Central memory CD4-positive, alpha-beta T cell (primary cell): Measurements from ENCODE around the gene DHDH.
"Not testable (repeated sequence)": the region's sequence is repeated elsewhere in the genome, so short reads cannot be mapped to it uniquely, and the experiment has no call there.

ENCODE experiments used
- DNase-seq: peaks from one replicate; pipeline ENCODE4 v3.0.0; 2022

Gene DHDH

GRCh38 chr19:48918071-48918470, 15.4 kb upstream of the DHDH start:
- DNase-seq: no peak

DNA sequence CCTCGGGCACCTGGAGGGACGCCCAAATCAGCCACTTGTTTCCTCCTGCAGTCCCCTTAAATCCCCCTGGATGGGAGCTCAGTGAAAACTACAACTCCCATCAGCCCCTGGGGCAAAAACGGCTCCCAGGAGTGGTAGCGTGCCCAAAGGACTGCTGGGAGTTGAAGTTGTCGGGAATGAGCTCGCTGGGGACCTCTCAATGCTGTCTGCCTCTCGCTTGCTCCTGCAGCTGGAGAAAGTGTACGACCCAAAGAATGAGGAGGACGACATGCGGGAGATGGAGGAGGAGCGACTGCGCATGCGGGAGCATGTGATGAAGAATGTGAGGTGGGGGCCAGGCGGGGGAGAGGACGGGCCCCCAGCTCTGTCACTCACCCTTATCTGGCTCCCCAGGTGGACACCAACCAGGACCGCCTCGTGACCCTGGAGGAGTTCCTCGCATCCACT, 14.7 kb upstream of the DHDH start:
- DNase-seq: no peak

DNA sequence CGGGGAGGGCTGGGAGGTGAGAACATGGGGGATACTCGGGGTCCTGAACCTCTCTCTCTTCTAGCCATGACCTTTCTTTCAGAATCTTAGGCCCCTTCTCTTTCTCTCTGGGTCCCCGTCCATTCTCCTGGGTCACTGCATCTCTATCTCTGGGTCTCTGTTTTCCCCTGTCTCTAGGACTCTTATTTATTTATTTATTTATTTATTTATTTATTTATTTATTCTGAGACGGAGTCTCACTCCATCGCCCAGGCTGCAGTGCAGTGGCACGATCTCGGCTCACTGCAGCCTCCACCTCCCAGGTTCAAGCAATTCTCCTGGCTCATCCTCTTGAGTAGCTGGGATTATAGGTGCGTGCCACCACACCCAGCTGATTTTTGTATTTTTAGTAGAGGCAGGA, 14.2 kb upstream of the DHDH start:
- not testable (repeated sequence) for DNase-seq

- DNase-seq: no peak
Observed at GRCh38 chr19:48920949-48921348, 12.6 kb upstream of the DHDH start.

- no peak for DNase-seq
Observed at GRCh38 chr19:48921721-48922500, 11.6 kb upstream of the DHDH start.

DNA sequence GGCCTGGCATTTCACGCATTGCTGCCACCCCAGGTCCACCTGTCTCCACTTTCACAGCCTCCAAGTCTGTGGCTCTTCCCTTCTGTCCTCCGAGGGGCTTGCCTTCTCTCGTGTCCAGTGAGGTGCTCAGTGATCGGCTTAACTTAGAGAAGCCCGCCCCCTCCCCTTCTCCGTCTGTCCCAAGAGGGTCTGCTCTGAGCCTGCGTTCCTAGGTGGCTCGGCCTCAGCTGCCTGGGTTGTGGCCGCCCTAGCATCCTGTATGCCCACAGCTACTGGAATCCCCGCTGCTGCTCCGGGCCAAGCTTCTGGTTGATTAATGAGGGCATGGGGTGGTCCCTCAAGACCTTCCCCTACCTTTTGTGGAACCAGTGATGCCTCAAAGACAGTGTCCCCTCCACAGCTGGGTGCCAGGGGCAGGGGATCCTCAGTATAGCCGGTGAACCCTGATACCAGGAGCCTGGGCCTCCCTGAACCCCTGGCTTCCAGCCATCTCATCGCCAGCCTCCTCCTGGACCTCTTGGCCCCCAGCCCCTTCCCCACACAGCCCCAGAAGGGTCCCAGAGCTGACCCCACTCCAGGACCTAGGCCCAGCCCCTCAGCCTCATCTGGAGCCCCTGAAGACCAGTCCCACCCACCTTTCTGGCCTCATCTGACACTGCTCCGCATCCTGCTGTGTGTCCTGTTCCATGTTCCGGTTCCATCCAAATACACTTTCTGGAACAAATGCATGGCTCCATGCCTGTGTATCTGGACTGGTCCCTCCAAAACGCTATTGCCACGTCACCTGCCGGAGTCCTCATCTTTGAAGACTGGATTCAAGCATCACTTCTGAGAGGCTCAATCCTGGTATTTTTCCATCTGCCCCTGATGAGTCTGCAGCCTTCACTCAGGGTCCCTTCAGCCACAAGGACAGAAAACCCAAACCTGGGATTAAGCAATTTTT, 10.7 kb upstream of the DHDH start:
- DNase-seq: no peak

DNA sequence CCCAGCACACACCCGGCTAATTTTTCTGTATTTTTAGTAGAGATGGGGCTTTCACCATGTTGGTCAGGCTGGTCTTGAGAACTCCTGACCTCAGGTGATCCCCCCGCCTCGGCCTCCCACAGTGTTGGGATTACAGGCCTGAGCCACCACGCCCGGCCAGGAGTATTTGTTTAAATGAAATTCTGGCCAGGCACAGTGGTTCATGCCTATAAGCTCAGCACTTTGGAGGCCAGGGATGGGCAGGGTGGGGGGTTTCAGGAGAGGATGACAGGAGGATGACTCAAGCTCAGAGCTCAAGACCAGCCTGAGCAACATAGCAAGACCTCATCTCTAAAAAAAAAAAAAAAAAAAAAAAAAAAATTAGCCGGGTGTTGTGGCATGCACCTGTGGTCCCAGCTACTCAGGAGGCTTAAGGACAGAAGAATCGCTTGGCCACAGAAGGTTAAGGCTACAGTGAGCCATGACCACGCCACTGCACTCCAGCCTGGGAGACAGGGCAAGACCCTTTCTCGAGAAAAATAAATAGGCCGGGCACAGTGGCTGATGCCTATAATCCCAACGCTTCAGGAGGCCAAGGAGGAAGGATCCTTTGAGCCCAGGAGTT, 8.2 kb upstream of the DHDH start:
- no peak for DNase-seq

DNA sequence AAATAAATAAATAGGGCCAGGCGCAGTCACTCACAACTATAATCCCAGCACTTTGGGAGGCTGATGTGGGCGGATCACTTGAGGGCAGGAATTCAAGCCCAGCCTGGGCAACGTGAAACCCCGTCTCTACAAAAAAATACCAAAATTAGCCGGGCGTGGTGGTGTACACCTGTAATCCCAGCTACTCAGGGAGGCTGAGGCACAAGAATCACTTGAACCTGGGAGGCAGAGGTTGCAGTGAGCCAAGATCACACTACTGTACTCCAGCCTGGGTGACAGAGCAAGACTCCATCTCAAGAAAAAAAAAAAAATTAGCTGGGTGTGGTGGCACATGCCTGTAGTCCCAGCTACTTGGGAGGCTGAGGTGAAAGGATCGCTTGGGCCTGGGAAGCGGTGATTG, 7.6 kb upstream of the DHDH start:
- not testable (repeated sequence) for DNase-seq

GRCh38 chr19:48926909-48927308, 6.6 kb upstream of the DHDH start:
- DNase-seq: no peak

GRCh38 chr19:48927692-48928091, 5.8 kb upstream of the DHDH start:
- not testable (repeated sequence) for DNase-seq

DNA sequence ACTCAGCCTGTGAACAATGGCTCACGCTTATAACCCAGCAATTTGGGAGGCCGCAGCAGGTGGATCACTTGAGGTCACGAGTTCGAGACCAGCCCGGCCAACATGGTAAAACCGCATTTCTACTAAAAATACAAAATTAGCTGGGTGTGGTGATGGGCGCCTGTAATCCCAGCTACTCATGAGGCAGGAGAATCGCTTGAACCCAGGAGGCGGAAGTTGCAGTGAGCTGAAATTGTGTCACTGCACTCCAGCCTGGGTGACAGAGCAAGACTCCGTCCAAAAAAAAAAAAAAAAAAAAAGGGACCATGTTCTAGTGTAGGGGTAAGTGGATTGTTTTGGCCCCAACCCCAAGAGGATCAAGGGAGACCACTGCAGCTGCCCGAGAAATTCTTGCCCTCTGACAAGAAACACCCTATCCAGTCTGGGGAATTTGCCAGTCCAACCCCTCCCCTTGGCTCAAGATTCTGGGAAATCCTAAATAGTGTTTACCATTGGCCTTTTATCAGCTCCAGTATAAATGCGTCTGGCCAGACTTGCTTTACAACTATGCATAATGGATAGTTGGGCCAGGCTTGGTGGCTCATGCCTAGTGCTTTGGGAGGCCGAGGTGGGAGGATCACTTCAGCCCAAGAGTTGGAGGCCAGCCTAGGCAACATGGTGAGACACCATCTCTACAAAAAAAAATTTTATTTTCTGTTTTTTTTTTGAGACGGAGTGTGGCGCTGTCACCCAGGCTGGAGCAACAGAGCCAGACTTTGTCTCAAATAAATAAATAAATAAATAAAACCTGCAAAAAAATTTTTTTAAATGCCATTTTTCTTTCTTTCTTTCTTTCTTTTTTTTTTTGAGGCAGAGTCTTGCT, 5.1 kb upstream of the DHDH start:
- no peak for DNase-seq

DNA sequence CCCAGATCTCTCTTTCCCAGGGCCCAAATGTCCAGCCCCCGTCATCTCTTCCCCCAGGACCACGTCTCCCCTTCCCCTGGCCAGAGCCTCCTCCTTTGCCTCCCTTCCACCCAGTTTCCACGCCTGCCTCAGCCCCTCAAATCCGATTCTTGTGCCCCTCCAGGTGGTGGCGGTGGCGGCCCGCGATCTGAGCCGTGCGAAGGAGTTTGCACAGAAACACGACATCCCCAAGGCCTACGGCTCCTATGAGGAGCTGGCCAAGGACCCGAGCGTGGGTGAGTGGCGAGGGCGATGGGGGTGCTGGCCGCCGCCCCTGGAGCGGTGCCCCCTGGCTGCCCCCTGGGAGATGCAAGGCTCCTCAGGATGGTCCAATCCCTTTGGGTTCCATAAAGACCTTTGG, 1.3 kb downstream of the DHDH start:
- DNase-seq: no peak

DNA sequence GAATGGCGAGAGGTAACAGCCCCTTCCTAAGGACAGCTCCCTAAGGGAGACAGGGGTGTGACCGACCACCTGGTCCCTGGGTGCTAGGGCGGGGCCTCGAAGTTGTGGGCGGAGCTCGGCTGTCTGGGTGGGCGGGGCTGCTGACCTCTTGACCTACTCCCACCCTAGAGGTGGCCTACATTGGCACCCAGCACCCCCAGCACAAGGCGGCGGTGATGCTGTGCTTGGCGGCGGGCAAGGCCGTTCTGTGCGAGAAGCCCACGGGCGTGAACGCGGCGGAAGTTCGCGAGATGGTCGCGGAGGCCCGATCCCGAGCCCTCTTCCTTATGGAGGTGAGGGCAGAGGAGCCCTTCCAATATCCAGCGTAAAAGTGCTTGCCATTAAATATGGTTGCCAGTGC, 2.4 kb downstream of the DHDH start:
- no peak for DNase-seq

DNA sequence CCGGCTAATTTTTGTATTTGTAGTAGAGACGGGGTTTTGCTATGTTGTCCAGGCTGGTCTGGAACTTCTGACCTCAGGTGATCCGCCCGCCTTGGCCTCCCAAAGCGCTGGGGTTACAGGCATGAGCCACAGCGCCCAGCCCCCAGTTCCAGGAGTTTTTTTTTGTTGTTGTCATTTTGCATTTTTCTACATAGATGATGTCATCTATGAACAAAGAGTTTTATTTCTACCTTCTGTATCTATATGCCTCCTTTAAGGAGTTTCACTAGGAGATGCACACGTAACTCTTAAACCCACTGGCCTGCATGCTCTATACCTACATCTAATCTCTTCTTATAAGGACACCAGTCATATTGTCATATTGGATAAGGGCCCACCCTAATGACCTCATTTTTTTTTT, 4.8 kb downstream of the DHDH start:
- DNase-seq: no peak

DNA sequence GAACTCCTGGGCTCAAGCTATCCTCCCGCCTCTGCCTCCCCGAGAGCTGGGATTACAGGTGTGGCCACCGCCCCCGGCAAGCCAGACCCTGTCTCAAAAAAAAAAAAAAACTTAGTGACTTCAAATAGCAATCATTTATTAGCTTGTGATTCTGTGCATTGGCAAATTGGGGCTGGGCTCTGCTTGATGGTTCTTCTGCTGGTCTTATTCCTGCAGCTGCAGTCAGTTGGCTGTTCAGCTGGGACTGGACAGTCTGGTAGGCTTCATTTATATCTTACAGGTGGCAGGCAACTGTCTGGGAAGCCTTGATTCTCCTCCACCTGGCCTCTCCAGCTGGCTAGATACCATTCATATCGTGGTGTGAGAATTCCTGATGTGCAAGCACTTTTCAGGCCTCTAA, 7.4 kb downstream of the DHDH start:
- DNase-seq: no peak

DNA sequence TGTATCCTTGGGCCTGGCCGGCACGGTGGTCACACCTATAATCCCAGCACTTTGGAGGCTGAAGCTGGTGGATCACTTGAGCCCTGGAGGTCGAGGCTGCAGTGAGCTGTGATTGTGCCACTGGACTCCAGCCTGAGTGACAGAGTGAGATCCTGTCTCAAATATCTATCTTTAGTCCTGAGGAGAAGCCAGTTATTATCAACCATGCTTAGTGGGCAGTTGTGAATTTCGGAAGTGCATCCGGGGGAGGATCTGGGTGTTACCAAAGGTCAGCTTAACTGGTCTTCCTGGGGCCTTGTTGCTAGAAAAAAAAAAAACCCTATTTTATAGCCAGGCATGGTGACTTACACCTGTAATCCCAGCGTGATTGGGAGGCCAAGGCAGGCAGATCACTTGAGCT, 9.6 kb downstream of the DHDH start:
- DNase-seq: no peak

DNA sequence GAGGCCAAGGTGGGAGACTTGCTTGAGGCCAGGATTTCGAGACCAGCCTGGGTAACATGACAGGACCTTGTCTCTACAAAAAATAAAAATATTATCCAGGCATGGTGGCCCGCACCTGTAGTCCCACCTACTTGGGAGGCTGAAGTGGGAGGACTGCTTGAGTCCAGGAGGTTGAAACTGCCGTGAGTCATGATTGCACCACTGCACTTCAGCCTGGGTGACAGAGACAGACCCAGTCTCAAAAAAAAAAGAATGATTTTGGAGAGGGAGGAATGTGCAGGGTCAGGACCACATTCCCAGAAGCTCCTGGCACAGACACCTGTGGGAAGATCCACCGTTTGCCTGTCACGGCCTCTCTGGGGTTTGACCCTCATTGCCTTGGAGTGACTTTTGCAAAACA, 11.9 kb downstream of the DHDH start:
- no peak for DNase-seq

DNA sequence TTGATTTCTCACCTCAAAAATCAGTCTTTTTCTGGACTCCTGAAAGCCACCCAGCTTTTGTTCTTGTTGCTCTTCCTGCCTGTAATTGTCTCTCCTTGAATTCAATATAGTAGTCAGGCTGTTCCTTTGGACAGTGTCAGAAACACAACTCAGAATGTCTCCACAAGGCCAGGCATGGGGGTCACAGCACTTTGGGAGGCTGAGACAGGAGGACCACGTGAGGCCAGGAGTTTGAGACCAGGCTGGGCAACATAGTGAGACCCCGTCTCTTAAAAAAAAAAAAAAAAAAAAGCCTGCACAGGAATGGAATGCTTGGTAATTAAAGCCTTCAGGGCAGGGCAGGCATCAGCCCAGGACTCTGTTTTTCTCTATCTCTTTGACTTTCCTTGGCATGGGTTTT, 12.3 kb downstream of the DHDH start:
- DNase-seq: no peak

GRCh38 chr19:48946463-48947257, 13.2 kb downstream of the DHDH start:
- no peak for DNase-seq

DNA sequence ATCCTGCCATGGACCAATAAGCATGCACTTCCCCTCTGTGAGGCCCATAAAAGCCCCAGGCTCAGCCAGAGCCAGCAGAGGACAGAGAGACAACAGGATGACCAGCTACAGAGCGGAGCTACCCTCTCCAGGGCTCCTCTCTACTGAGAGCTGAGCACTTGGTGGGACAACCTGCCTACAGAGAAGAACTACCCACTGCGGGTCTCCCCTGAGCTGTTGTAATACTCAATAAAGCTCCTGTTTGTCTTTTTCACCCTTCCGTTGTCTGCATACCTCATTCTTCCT, 13.7 kb downstream of the DHDH start:
- DNase-seq: no peak

GRCh38 chr19:48950159-48950558, 16.7 kb downstream of the DHDH start:
- DNase-seq: no peak
